GM19043 (cell line): ENCODE measurements around the gene HMSD.
A peak's percentile ranks its signal among the peaks of the same experiment; 100 is the strongest.

Experiments
- ATAC-seq: cut with Tn5 transposase; IDR thresholded peaks from one replicate; pipeline ENCODE4 v1.9.1; 2021; ENCODE audit warnings: low read depth; ENCODE audit not compliant: unreplicated experiment

HMSD gene

DNA sequence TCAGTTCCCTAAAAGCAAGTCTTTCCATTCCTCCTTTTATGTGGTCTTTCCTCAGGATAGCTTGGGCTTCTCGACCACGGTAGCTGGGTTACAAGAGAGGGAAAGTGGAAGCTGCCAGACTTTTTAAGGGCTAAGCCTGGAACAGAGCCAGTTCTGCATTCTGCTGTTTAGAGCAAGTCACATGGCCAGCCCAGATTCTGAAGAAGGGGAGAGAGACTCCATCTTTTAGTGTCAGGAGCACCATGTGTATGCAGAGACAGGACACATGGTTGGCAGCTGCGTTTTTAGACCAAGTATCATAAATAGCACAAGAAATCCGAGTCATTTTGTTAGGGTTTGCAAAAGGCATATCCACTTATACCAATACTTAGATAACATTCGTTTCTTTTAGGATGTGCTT, 4.7 kb downstream of the HMSD start:
- ATAC-seq: no peak

- no peak for ATAC-seq
Observed at GRCh38 chr18:63956755-63957154, 7.7 kb downstream of the HMSD start.

GRCh38 chr18:63960891-63961290, 11.8 kb downstream of the HMSD start:
- no peak for ATAC-seq

- no peak for ATAC-seq
Observed at GRCh38 chr18:63961435-63961980, 12.4 kb downstream of the HMSD start.

GRCh38 chr18:63962137-63962536, 13.0 kb downstream of the HMSD start:
- ATAC-seq: no peak

GRCh38 chr18:63963615-63964256, 14.6 kb downstream of the HMSD start:
- ATAC-seq: peak; percentile 78

- no peak for ATAC-seq
Observed at GRCh38 chr18:63964908-63965307, 15.8 kb downstream of the HMSD start.

- ATAC-seq: no peak
Observed at GRCh38 chr18:63965716-63966330, 16.7 kb downstream of the HMSD start.

DNA sequence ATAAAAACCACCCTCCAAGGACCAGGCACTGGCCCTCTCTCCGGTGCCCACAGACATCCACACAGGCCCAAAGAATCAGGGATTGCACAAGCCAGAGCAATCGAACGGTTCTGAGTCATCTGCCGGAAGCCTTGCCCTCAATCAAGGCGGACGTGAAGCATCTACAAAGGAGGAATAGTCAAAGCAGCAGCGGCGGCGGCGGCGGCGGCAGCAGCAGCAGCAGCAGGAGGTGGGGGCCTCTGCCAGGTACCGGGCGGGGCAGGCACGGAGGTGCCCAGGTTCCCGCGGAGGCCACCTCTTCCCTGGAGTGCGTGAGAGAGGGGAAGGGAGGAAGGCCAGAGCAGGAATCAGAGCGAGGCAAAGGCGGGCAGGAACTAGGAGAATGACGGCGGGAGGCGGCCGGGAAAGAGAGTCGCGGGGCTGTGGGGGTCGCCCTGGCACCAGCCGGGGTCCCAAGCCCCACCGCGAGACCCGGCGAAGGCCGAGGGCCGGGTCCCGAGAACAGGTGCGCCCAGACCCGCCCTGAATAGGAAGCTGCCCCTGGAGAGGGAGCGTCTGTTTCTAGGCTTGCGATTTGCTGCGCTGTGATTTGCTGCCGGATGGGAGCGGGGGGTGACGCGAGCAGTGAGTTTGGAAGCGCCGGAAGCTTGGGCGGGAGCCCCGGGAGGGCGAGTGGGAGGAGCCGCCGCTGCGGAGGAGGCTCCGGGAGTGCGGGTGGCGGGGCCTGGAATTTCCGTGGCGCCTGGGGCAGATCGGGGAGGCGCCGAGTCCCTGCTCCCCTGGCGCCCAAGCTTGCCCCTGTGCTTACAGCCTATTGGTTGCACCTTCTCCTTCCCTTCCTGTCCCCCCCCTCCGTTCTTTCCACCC, 21.1 kb downstream of the HMSD start, which contains the start of gene SERPINB8:
SERPINB8 (plus strand) TSS at position 140 of the 867 bp plus-strand sequence. CDS start 8,228 bp downstream, outside the sequence.
- ATAC-seq: peak; percentile 87

GRCh38 chr18:63970809-63971205, 21.7 kb downstream of the HMSD start:
- no peak for ATAC-seq

DNA sequence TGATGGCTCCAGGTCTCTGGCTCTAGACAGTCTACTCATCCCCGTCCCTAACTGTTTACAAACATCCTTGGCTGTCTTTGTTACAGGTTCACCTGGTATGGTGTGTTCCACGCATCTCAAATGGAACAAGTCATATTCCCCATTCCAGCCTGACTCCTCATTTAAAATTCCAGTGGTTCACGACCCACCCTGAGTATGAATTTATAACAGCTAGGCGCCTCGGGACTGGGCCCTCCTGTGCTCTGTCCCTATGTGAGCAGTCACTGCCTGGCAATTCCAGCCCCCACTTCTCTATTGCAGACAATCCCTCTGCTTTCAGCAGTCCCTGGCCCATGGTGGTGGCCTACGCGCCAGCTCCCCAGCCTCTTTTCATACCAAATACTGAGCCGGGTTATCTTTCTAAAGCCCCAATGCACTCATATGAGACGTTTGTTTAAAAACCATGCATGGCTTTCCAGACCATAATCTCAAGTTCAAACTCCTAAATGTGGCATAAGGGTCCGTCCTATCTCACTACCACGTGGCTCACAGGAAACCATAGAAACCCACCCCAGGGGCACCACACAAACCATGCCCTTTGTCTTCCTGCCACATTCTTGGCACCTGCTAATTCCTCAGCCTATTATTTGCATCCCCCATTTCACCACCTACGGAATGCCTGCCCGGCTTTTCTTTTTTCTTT, 22.4 kb downstream of the HMSD start:
- no peak for ATAC-seq

DNA sequence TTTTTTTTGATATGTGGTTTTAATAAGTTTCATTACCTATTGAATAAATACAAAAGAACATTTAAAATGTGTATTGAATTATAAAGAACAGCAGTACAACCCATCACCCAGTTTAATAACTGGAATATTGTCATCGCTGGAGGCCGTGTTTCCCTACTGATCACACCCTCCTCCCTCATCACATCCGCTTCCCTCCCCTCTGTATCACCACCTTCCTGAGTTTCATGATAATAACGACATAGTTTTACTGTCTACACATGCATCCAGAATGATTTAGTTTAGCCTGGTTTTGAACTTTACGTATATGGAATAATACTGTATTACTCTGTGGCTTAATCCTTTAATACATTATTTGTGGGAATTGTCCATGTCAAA, 22.9 kb downstream of the HMSD start:
- no peak for ATAC-seq

DNA sequence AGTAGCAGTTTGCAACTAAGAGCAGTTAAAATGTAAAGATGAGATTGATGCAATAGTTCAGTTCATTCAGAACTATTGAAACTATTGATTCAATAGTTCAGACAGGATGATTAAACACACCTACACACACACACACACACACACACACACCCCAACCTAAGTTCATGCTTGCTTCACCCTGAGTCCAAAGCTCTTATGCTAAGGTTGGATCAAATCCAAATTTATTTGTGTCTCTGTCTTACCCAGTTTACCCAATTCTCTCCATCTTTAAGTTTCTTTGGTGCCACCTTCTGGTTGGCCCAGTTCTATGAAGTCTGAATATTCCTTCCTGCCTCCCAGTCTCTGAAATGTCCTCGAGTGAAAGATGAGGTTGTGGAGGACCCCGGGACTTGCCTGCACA, 25.9 kb downstream of the HMSD start:
- no peak for ATAC-seq

DNA sequence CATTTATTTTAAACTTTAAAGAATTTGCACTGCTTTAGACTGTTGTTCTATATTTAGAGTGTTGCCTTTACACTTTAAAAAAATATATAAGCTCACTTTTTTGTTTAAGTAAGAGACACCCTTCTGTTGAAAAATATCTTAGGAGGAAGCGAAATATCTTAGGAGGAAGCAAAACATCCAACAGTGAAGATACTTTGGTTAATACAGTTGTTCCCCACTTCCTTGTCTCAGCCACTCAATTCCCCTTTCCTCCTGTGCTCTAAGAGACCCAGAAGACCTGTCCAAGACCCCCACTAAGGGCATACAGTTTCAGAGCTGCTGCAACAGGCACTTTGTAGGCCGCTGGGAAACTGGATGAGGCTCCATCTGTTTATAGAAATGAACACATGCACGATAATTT, 26.5 kb downstream of the HMSD start:
- no peak for ATAC-seq

DNA sequence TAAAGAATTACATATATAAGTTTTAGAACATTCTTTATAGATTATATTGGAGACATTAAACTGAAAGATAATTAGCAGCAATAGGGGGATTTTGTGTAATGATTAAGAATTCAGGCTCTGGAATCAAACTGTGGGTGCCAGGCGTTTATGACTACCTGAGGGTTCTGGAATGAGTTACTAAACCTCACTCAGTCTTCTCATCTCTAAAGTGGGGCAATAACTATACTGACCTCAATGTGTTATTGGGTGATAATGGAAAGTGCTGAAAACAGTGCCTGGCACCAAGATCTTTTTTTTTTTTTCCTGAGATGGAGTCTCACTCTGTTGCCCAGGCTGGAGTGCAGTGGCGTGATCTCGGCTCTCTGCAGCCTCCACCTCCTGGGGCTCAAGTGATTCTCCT, 27.9 kb downstream of the HMSD start:
- ATAC-seq: no peak

DNA sequence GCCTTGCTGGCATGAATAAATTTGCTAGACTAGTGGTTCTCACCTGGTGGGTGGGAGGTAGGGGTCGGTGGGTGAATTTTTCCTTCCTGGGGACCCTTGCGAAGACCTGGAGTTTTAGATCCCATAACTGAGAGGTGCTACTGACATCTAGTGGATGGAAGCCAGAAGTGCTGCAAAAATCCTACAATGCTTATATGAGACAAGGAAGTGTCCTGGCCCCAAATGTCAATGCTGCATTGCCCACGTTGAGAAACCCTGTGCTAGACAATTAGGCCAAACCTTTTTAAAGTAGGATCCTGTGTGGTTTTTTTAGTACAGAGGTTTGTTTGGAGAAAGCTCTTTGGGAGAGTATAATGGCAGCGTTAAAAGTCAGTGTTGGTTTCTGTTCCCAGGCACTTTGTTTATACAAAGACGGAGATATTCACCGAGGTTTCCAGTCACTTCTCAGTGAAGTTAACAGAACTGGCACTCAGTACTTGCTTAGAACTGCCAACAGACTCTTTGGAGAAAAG, 30.4 kb downstream of the HMSD start:
- ATAC-seq: peak; percentile 73

DNA sequence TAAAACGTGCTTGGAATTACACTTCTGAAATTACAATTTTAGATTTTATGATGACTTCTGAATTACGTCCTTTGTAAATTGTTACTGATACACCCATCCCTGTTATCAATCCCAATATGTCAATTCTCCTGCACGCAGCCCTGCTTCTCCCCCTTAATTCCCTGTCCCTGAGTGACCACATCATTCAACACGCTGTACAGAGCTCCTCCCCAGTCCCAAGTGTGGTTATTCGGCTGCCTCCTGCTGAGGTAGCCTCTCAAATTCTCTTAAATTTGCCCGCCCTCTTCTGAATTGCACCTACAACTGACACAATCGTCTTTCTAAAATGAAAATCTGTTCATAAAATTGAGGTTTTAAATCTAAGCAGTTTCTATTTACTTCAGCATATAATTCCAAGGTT, 30.9 kb downstream of the HMSD start:
- no peak for ATAC-seq

- ATAC-seq: no peak
Observed at GRCh38 chr18:63980896-63981460, 31.9 kb downstream of the HMSD start.

DNA sequence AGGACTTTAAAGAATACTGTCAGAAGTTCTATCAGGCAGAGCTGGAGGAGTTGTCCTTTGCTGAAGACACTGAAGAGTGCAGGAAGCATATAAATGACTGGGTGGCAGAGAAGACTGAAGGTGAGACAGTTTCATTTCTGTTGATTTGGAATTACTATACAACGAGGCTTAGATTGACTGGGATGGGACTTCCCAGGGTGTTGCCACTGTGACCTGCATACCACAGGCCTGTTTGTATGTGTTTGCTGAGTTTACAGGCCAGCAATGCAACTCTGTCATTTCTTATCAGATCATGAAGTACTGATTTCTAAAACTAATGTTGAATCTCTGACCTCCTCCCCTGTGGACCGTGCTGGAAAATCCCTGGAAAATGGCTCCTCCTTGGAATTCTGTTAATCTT, 32.6 kb downstream of the HMSD start:
- no peak for ATAC-seq

- ATAC-seq: no peak
Observed at GRCh38 chr18:63982361-63982760, 33.3 kb downstream of the HMSD start.
